ENCODE results near the gene MAP2K1. TPM values are rescaled to one million over a fixed set of nuclear protein-coding genes. Genes with fewer than 3 reads are reported as not detected.

Gene MAP2K1
- total and polyA plus RNA-seq, 2 experiments from 2014 or later = 20.1 to 46.3 TPM

GRCh38 chr15:66472176-66472999, 85.7 kb downstream of the MAP2K1 start:
- no peak overlapping the region for H3K4me3 ChIP-seq
- no peaks in the 10 kb centered on the region for H4K20me1 ChIP-seq (ENCODE audit: insufficient read depth, poor library complexity, severe bottlenecking)
- no peak overlapping the region for H3K27ac ChIP-seq
- 58% methylated on average over 8 of the region's 8 CpGs for WGBS (ENCODE audit: low lambda C conversion rate, missing lambda C conversion rate)
- H3K9me3 ChIP-seq (ENCODE audit: low read depth) = no peaks in the 10 kb centered on the region
- no peaks in the 10 kb centered on the region for H3K4me1 ChIP-seq (ENCODE audit: insufficient read depth)
- no peak for TF ChIP-seq EZH2 (IDR thresholded peaks at IDR 0.05; ENCODE audit: borderline replicate concordance)
- TF ChIP-seq CTCF (IDR thresholded peaks at IDR 0.05; ENCODE audit: poor library complexity) = no peak
- TF ChIP-seq EZH2phosphoT487 (IDR thresholded peaks at IDR 0.05; ENCODE audit: low read depth, severe bottlenecking, unreplicated experiment) = no peak
- no peaks in the 10 kb centered on the region for H3K27me3 ChIP-seq
- no peaks in the 10 kb centered on the region for H3K9me2 ChIP-seq (replicated peaks; ENCODE audit: insufficient read depth)
- H2AFZ ChIP-seq = no peak overlapping the region
- no peak for DNase-seq (ENCODE audit: low spot score)
- no peak overlapping the region for H3K4me2 ChIP-seq
- H3K36me3 ChIP-seq (replicated peaks; ENCODE audit: insufficient read depth, low read depth) = no peaks in the 10 kb centered on the region
- H3K79me2 ChIP-seq = no peaks in the 10 kb centered on the region

- Histone ChIP-seq H3K27ac (no peak overlapping the region), H2AFZ (no peak overlapping the region), H3K9me2 (replicated peaks; ENCODE audit: insufficient read depth) (no peaks in the 10 kb centered on the region), H3K79me2 (no peaks in the 10 kb centered on the region), H3K4me2 (no peak overlapping the region), H3K9me3 (ENCODE audit: low read depth) (no peaks in the 10 kb centered on the region), H3K4me1 (ENCODE audit: insufficient read depth) (no peaks in the 10 kb centered on the region), H3K4me3 (no peak overlapping the region), H4K20me1 (ENCODE audit: insufficient read depth, poor library complexity, severe bottlenecking) (no peaks in the 10 kb centered on the region), H3K27me3 (no peaks in the 10 kb centered on the region), H3K36me3 (replicated peaks; ENCODE audit: insufficient read depth, low read depth) (no peaks in the 10 kb centered on the region)
- DNase-seq (ENCODE audit: low spot score) = no peak
- 49% methylated on average over 2 of the region's 2 CpGs for WGBS (ENCODE audit: low lambda C conversion rate, missing lambda C conversion rate)
- no peak for TF ChIP-seq EZH2phosphoT487 (IDR thresholded peaks at IDR 0.05; ENCODE audit: low read depth, severe bottlenecking, unreplicated experiment)
- TF ChIP-seq CTCF (IDR thresholded peaks at IDR 0.05; ENCODE audit: poor library complexity) = no peak
Measured at GRCh38 chr15:66474135-66474534, 87.4 kb downstream of the MAP2K1 start.

GRCh38 chr15:66474963-66475362, 88.3 kb downstream of the MAP2K1 start:
- Histone ChIP-seq H3K4me2 (no peak overlapping the region), H3K36me3 (replicated peaks; ENCODE audit: insufficient read depth, low read depth) (no peaks in the 10 kb centered on the region), H3K4me1 (ENCODE audit: insufficient read depth) (no peaks in the 10 kb centered on the region), H3K79me2 (no peaks in the 10 kb centered on the region), H3K9me2 (replicated peaks; ENCODE audit: insufficient read depth) (no peaks in the 10 kb centered on the region), H3K27ac (no peak overlapping the region), H2AFZ (no peak overlapping the region), H3K27me3 (no peaks in the 10 kb centered on the region), H3K9me3 (ENCODE audit: low read depth) (no peaks in the 10 kb centered on the region), H3K4me3 (no peak overlapping the region), H4K20me1 (ENCODE audit: insufficient read depth, poor library complexity, severe bottlenecking) (no peaks in the 10 kb centered on the region)
- no peak for DNase-seq (ENCODE audit: low spot score)
- TF ChIP-seq CTCF (IDR thresholded peaks at IDR 0.05; ENCODE audit: poor library complexity) (no peak), EZH2 (IDR thresholded peaks at IDR 0.05; ENCODE audit: borderline replicate concordance) (no peak), EZH2phosphoT487 (IDR thresholded peaks at IDR 0.05; ENCODE audit: low read depth, severe bottlenecking, unreplicated experiment) (no peak)
- 92% methylated on average over 3 of the region's 3 CpGs for WGBS (ENCODE audit: low lambda C conversion rate, missing lambda C conversion rate)

All from hepatocyte (in vitro differentiated cells).